GM19043 (cell line): ENCODE results near the gene LENG8.
"Not testable (repeated sequence)": the region's sequence is repeated elsewhere in the genome, so short reads cannot be mapped to it uniquely, and the experiment has no call there.

Source experiments
- ATAC-seq: cut with Tn5 transposase; IDR thresholded peaks from one replicate; pipeline ENCODE4 v1.9.1; 2021; ENCODE audit warnings: low read depth; ENCODE audit not compliant: unreplicated experiment

The LENG8 gene

GRCh38 chr19:54475706-54476105, 26.7 kb downstream of the LENG8 start:
- no peak for ATAC-seq

- ATAC-seq: no peak
Observed at GRCh38 chr19:54477650-54478049, 28.7 kb downstream of the LENG8 start.

- ATAC-seq: no peak
Observed at GRCh38 chr19:54478677-54479266, 29.8 kb downstream of the LENG8 start.

GRCh38 chr19:54480051-54480450, 31.1 kb downstream of the LENG8 start:
- no peak for ATAC-seq

GRCh38 chr19:54481326-54481930, 32.4 kb downstream of the LENG8 start:
- no peak for ATAC-seq

GRCh38 chr19:54482889-54483288, 33.9 kb downstream of the LENG8 start:
- ATAC-seq: no peak

- ATAC-seq: no peak
Observed at GRCh38 chr19:54484451-54484850, 35.5 kb downstream of the LENG8 start.

GRCh38 chr19:54485851-54486250, 36.9 kb downstream of the LENG8 start:
- no peak for ATAC-seq

- ATAC-seq: no peak
Observed at GRCh38 chr19:54489341-54489740, 40.3 kb downstream of the LENG8 start.

- no peak for ATAC-seq
Observed at GRCh38 chr19:54489766-54490165, 40.8 kb downstream of the LENG8 start.

GRCh38 chr19:54492568-54492967, 43.6 kb downstream of the LENG8 start:
- ATAC-seq: no peak

- ATAC-seq: not testable (repeated sequence)
Observed at GRCh38 chr19:54493056-54493455, 44.1 kb downstream of the LENG8 start.

GRCh38 chr19:54493967-54494585, 45.1 kb downstream of the LENG8 start:
- ATAC-seq: no peak

GRCh38 chr19:54495284-54495683, 46.3 kb downstream of the LENG8 start:
- ATAC-seq: not testable (repeated sequence)

- not testable (repeated sequence) for ATAC-seq
Observed at GRCh38 chr19:54497747-54498450, 48.9 kb downstream of the LENG8 start.

GRCh38 chr19:54498451-54498772, 49.4 kb downstream of the LENG8 start:
- ATAC-seq: not testable (repeated sequence)

- ATAC-seq: no peak
Observed at GRCh38 chr19:54502518-54503048, 53.6 kb downstream of the LENG8 start, which contains the start of gene LAIR2. LAIR2 (plus strand) TSS chr19:54502831; CDS start chr19:54502919, 88 bp downstream.

- ATAC-seq: not testable (repeated sequence)
Observed at GRCh38 chr19:54505542-54505941, 56.5 kb downstream of the LENG8 start.

- no peak for ATAC-seq
Observed at GRCh38 chr19:54506079-54506478, 57.1 kb downstream of the LENG8 start.

GRCh38 chr19:54507038-54507717, 58.2 kb downstream of the LENG8 start:
- ATAC-seq: not testable (repeated sequence)

GRCh38 chr19:54507824-54508223, 58.8 kb downstream of the LENG8 start:
- ATAC-seq: no peak
